SKM-1 (cell line): ENCODE data around the gene SMAD6.
A peak's percentile ranks its signal among the peaks of the same experiment; 100 is the strongest.
"Not testable (repeated sequence)": the region's sequence is repeated elsewhere in the genome, so short reads cannot be mapped to it uniquely, and the experiment has no call there.

Source experiments
- DNase-seq: peaks from one replicate; lab custom pipeline; 2025; ENCODE audit not compliant: unreplicated experiment; lab: John Stamatoyannopoulos, UW

The SMAD6 gene

GRCh38 chr15:66755298-66756068 is 53.4 kb downstream of the SMAD6 start:
- no peak for DNase-seq

- no peak for DNase-seq
Observed at GRCh38 chr15:66756295-66756694, 54.3 kb downstream of the SMAD6 start.

GRCh38 chr15:66757030-66757429 is 55.0 kb downstream of the SMAD6 start:
- DNase-seq = no peak

GRCh38 chr15:66757521-66757920 is 55.5 kb downstream of the SMAD6 start:
- DNase-seq = no peak

GRCh38 chr15:66758217-66758616 is 56.2 kb downstream of the SMAD6 start:
- not testable (repeated sequence) for DNase-seq

- DNase-seq = no peak
Observed at GRCh38 chr15:66758844-66759243, 56.8 kb downstream of the SMAD6 start.

- no peak for DNase-seq
Observed at GRCh38 chr15:66760097-66760967, 58.3 kb downstream of the SMAD6 start.

GRCh38 chr15:66760968-66761725 is 59.1 kb downstream of the SMAD6 start:
- no peak for DNase-seq

GRCh38 chr15:66761726-66762595 is 59.9 kb downstream of the SMAD6 start:
- DNase-seq = no peak

GRCh38 chr15:66763186-66764071 is 61.4 kb downstream of the SMAD6 start:
- no peak for DNase-seq

- DNase-seq = no peak
Observed at GRCh38 chr15:66764072-66764786, 62.2 kb downstream of the SMAD6 start.

- DNase-seq = peak; percentile 56
Observed at GRCh38 chr15:66765478-66766281, 63.6 kb downstream of the SMAD6 start.

- DNase-seq = no peak
Observed at GRCh38 chr15:66766282-66767230, 64.5 kb downstream of the SMAD6 start.

GRCh38 chr15:66767240-66767659 is 65.2 kb downstream of the SMAD6 start:
- DNase-seq = no peak

- DNase-seq = no peak
Observed at GRCh38 chr15:66768987-66769386, 67.0 kb downstream of the SMAD6 start.

GRCh38 chr15:66770518-66771350 is 68.7 kb downstream of the SMAD6 start:
- no peak for DNase-seq
